Neural cell (in vitro differentiated cells): ENCODE results near the gene RIIAD1. TPM values are rescaled to one million over a fixed set of nuclear protein-coding genes. Genes with fewer than 3 reads are reported as not detected.

Source experiments
- H2AFZ ChIP-seq: fragments of 200-600, 300-800 bp; sonication (generic), shearing (Covaris generic); 2 replicates; pipeline ENCODE4 v1.6.0; 2014; ENCODE audit warnings: low read depth, mild to moderate bottlenecking, antibody characterized with exemption, low read length, moderate library complexity
- H3F3A ChIP-seq: fragments of 200-600 bp; shearing (Covaris generic); 2 replicates; pipeline ENCODE4 v1.6.1; 2016; ENCODE audit warnings: mild to moderate bottlenecking, moderate library complexity, mixed read lengths, antibody characterized with exemption, low read length; ENCODE audit not compliant: insufficient read depth, poor library complexity, severe bottlenecking
- H3K27ac ChIP-seq: fragments of 200-600, 300-800 bp; sonication (generic), shearing (Covaris generic); 2 replicates; pipeline ENCODE4 v1.5.1; 2014; ENCODE audit warnings: mild to moderate bottlenecking, low read length, moderate library complexity
- H3K27me3 ChIP-seq: fragments of 300-800, 200-600 bp; sonication (generic), shearing (Covaris generic); 2 replicates; pipeline ENCODE4 v1.6.0; 2014; ENCODE audit warnings: mild to moderate bottlenecking, low read depth, low read length, moderate library complexity; ENCODE audit not compliant: insufficient read depth
- H3K36me3 ChIP-seq: fragments of 300-800, 200-600 bp; sonication (generic), shearing (Covaris generic); 2 replicates; pipeline ENCODE4 v1.5.1; 2014; ENCODE audit warnings: mild to moderate bottlenecking, antibody characterized with exemption, low read length, moderate library complexity; ENCODE audit not compliant: insufficient read depth
- H3K4me2 ChIP-seq: fragments of 300-800, 200-600 bp; sonication (generic), shearing (Covaris generic); 2 replicates; pipeline ENCODE4 v1.6.0; 2014; ENCODE audit warnings: mild to moderate bottlenecking, low read length
- H3K4me3 ChIP-seq: fragments of 300-800, 200-600 bp; sonication (generic), shearing (Covaris generic); 2 replicates; pipeline ENCODE4 v1.5.1; 2014; ENCODE audit warnings: mild to moderate bottlenecking, low read length, moderate library complexity
- H3K79me2 ChIP-seq: fragments of 200-600 bp; shearing (Covaris generic); replicated peaks from 2 replicates; pipeline ENCODE4 v1.6.0; 2014; ENCODE audit warnings: mild to moderate bottlenecking, low read length, moderate library complexity; ENCODE audit not compliant: insufficient read depth
- H3K9ac ChIP-seq: fragments of 300-800, 200-600 bp; sonication (generic), shearing (Covaris generic); 2 replicates; pipeline ENCODE4 v1.6.1; 2016; ENCODE audit warnings: mild to moderate bottlenecking, low read length, mixed read lengths
- H3K9me2 ChIP-seq: fragments of 200-600 bp; shearing (Covaris generic); 2 replicates; pipeline ENCODE4 v1.6.1; 2016; ENCODE audit warnings: mild to moderate bottlenecking, low read length, mixed read lengths; ENCODE audit not compliant: insufficient read depth
- H3K9me3 ChIP-seq: fragments of 200-600, 300-800 bp; sonication (generic), shearing (Covaris generic); 2 replicates; pipeline ENCODE4 v1.6.1; 2016; ENCODE audit warnings: mild to moderate bottlenecking, mixed run types, low read length, moderate library complexity, mixed read lengths
- H4K20me1 ChIP-seq: fragments of 200-600 bp; shearing (Covaris generic); 2 replicates; pipeline ENCODE4 v1.6.1; 2016; ENCODE audit warnings: mild to moderate bottlenecking, mixed run types; ENCODE audit not compliant: insufficient read depth
- CTCF ChIP-seq: fragments of 450-650 bp; IDR thresholded peaks from 2 replicates; pipeline ENCODE4 v1.5.1; 2014; ENCODE audit warnings: antibody characterized with exemption, mild to moderate bottlenecking, moderate library complexity; ENCODE audit not compliant: poor library complexity, severe bottlenecking
- EP300 ChIP-seq: fragments of 450-650 bp; conservative IDR thresholded peaks from 2 replicates; pipeline ENCODE4 v1.6.1; 2014; ENCODE audit warnings: antibody characterized with exemption, mild to moderate bottlenecking, moderate library complexity; ENCODE audit not compliant: poor library complexity, severe bottlenecking
- EZH2 ChIP-seq: fragments of 200-600, 300-800 bp; shearing (Covaris generic), sonication (generic); IDR thresholded peaks from 2 replicates; pipeline ENCODE4 v1.6.1; 2014; ENCODE audit warnings: antibody characterized with exemption, low read length, borderline replicate concordance, mild to moderate bottlenecking; ENCODE audit not compliant: insufficient read depth, poor library complexity, severe bottlenecking
- MXI1 ChIP-seq: fragments of 450-650 bp; conservative IDR thresholded peaks from 2 replicates; pipeline ENCODE4 v1.6.1; 2014; ENCODE audit warnings: antibody characterized with exemption, mild to moderate bottlenecking; ENCODE audit not compliant: poor library complexity, severe bottlenecking
- POLR2AphosphoS5 ChIP-seq: IDR thresholded peaks from 2 replicates; pipeline ENCODE4 v1.6.1; 2012
- RAD21 ChIP-seq: fragments of 450-650 bp; conservative IDR thresholded peaks from 2 replicates; pipeline ENCODE4 v1.6.1; 2014; ENCODE audit warnings: antibody characterized with exemption, mild to moderate bottlenecking, moderate library complexity
- REST ChIP-seq: IDR thresholded peaks from 2 replicates; pipeline ENCODE4 v1.6.1; 2012; ENCODE audit warnings: borderline replicate concordance
- SMC3 ChIP-seq: fragments of 450-650 bp; conservative IDR thresholded peaks from 2 replicates; pipeline ENCODE4 v1.6.1; 2014; ENCODE audit warnings: antibody characterized with exemption, mild to moderate bottlenecking, moderate library complexity; ENCODE audit not compliant: poor library complexity
- TAF1 ChIP-seq: IDR thresholded peaks from 2 replicates; pipeline ENCODE4 v1.6.1; 2012; ENCODE audit warnings: low read depth
- polyA plus RNA-seq: library from polyadenylated mRNA; depleted of rRNA; stranded (reverse); fragments of >200 nt; gene quantifications from 2 replicates; pipeline ENCODE4 v1.2.3, GENCODE V29; 2014

The RIIAD1 gene
- polyA plus RNA-seq, 1 donor from 2014 or later, result 23.5 TPM

GRCh38 chr1:151762941-151763921 is 41.9 kb downstream of the RIIAD1 start, which contains the start of gene MRPL9:
Gene MRPL9, minus strand, starts transcription at chr1:151763496. Its CDS starts 17 bp downstream, at chr1:151763479.
- Histone ChIP-seq H3F3A (no peaks in the 10 kb centered on the region), H3K27me3 (no peaks in the 10 kb centered on the region), H3K9me3 (no peaks in the 10 kb centered on the region), H3K4me3 (peak within 1 kb of the TSS; percentile 88), H3K79me2 (no peaks in the 10 kb centered on the region), H3K36me3 (peaks cover 11% of the 10 kb centered on the region), H3K9me2 (no peaks in the 10 kb centered on the region), H3K4me2 (peak within 1 kb of the TSS; percentile 90), H3K27ac (peak within 1 kb of the TSS; percentile 76), H4K20me1 (no peaks in the 10 kb centered on the region), H2AFZ (peak within 1 kb of the TSS; percentile 81), H3K9ac (peak within 1 kb of the TSS; percentile 91)
- peak; percentile 74 for TF ChIP-seq REST
- no peak for TF ChIP-seq EZH2
- TF ChIP-seq EP300, result no peak
- TF ChIP-seq POLR2AphosphoS5, result peak; percentile 83
- peak; percentile 55 for TF ChIP-seq RAD21
- peak; percentile 86 for TF ChIP-seq MXI1
- peak; percentile 63 for TF ChIP-seq SMC3
- peak; percentile 76 for TF ChIP-seq TAF1
- no peak for TF ChIP-seq CTCF

- Histone ChIP-seq H3F3A (no peaks in the 10 kb centered on the region), H2AFZ (peak overlapping the region; percentile 81)
These were observed 42.7 kb downstream of the RIIAD1 start for GRCh38 chr1:151763990-151764389.

More at GRCh38 chr1:151763990-151764389, 42.7 kb downstream of the RIIAD1 start:
- peaks cover 11% of the 10 kb centered on the region for H3K36me3 ChIP-seq
- H3K9ac ChIP-seq, result peak overlapping the region; percentile 91
- no peaks in the 10 kb centered on the region for H4K20me1 ChIP-seq
- H3K79me2 ChIP-seq, result no peaks in the 10 kb centered on the region
- no peak for TF ChIP-seq EP300
- TF ChIP-seq SMC3, result no peak
- no peak for TF ChIP-seq RAD21
- no peak for TF ChIP-seq REST
- no peak for TF ChIP-seq TAF1
- no peak for TF ChIP-seq MXI1
- no peak for TF ChIP-seq POLR2AphosphoS5
- TF ChIP-seq EZH2, result no peak
- TF ChIP-seq CTCF, result no peak
- peak overlapping the region; percentile 88 for H3K4me2 ChIP-seq
- peak overlapping the region; percentile 76 for H3K27ac ChIP-seq
- no peaks in the 10 kb centered on the region for H3K9me2 ChIP-seq
- no peaks in the 10 kb centered on the region for H3K27me3 ChIP-seq
- H3K9me3 ChIP-seq, result no peaks in the 10 kb centered on the region
- peak overlapping the region; percentile 88 for H3K4me3 ChIP-seq
